Measurements from ENCODE around the gene COL4A2.

The COL4A2 gene

DNA sequence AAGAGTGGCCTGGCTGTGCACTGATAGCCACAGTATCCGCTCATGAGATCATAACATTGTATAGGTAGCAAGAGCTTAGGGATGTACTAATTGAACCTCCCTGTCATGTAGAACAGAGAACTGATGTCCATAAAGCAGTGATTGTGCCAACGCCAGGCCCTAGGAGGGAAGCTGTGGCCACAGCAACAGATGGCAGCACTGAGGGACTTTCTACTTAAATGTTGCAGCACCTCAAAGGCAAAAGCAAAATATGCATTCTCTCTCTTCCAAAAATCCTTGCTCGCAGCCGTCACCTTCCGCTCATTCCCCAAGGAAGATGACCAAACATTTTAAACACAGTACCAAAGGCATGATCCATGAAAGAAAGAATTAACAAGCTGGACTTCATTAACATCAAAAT lies 32.4 kb upstream of the COL4A2 start:
- TF ChIP-seq, protein P1, sequence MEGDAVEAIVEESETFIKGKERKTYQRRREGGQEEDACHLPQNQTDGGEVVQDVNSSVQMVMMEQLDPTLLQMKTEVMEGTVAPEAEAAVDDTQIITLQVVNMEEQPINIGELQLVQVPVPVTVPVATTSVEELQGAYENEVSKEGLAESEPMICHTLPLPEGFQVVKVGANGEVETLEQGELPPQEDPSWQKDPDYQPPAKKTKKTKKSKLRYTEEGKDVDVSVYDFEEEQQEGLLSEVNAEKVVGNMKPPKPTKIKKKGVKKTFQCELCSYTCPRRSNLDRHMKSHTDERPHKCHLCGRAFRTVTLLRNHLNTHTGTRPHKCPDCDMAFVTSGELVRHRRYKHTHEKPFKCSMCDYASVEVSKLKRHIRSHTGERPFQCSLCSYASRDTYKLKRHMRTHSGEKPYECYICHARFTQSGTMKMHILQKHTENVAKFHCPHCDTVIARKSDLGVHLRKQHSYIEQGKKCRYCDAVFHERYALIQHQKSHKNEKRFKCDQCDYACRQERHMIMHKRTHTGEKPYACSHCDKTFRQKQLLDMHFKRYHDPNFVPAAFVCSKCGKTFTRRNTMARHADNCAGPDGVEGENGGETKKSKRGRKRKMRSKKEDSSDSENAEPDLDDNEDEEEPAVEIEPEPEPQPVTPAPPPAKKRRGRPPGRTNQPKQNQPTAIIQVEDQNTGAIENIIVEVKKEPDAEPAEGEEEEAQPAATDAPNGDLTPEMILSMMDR (IDR thresholded peaks at IDR 0.05; ENCODE audit: low read depth, low read length) = peak; percentile 52; the same call in 1 of the 2 replicates

DNA sequence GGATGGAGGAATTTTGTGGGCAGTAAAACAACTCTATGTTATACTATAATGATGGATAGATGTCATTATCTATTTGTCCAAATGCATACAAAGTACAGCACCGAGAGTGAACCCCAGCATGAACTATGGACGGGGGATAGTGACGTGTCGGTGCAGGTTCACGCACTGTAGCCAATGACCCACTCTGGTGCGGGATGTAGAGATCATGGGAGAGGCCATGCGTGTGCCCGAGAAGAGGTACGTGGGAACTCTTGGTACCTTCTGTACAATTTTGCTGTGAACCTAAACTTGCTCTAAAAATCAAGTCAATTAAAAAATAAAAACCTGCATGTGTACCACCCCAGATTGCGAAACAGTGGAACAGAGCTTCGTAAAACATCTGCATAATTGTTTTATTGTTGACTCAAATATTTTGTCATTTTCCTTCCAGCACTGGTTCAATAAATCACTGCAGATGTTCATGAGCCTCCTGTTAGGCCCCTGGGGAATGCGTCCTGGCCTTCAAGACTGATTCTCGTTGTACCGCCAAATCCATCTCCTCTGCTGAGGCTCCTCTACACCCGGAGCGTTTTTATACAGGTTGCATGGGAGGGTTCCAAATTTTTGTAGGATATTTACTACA lies 31.0 kb upstream of the COL4A2 start:
- Histone ChIP-seq H3K27me3 (ENCODE audit: insufficient read depth, low read depth, severe bottlenecking) (no peaks in the 10 kb centered on the region), H3K27ac (no peak overlapping the region), H3K4me3 (ENCODE audit: low read depth, low read length) (no peak overlapping the region), H3K36me3 (no peaks in the 10 kb centered on the region), H3K9me3 (ENCODE audit: severe bottlenecking) (no peaks in the 10 kb centered on the region)
- TF ChIP-seq, protein P1 (IDR thresholded peaks at IDR 0.05; ENCODE audit: low read depth, low read length) = no peak
- no peak for DNase-seq

More for the DNA sequence above, 32.4 kb upstream of the COL4A2 start:
- DNase-seq = no peak
- no peaks in the 10 kb centered on the region for H3K27me3 ChIP-seq (ENCODE audit: insufficient read depth, low read depth, severe bottlenecking)
- no peaks in the 10 kb centered on the region for H3K36me3 ChIP-seq
- no peak overlapping the region for H3K4me3 ChIP-seq (ENCODE audit: low read depth, low read length)
- no peak overlapping the region for H3K27ac ChIP-seq
- no peaks in the 10 kb centered on the region for H3K9me3 ChIP-seq (ENCODE audit: severe bottlenecking)

DNA sequence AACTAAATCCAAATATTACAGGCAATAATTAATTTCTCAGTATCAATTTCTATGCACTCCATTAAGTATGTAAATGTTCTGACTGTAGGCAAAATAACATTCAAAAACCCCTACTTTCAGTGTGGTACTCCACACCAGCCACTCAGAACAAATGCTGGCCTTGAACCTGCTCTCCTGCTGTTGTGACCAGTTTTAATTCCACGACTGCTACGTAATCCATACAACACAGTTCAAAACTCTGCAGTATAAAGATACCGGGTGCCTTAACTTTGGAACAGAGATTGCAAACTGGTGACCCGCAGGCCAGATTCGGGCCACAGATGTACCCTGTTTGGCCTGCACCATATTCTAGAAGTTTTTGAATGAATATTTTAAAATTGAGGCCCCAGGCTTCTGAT lies 30.5 kb upstream of the COL4A2 start:
- H3K27me3 ChIP-seq (ENCODE audit: insufficient read depth, low read depth, severe bottlenecking) = no peaks in the 10 kb centered on the region
- H3K36me3 ChIP-seq = no peaks in the 10 kb centered on the region
- TF ChIP-seq, protein P1 (IDR thresholded peaks at IDR 0.05; ENCODE audit: low read depth, low read length) = no peak
- H3K27ac ChIP-seq = no peak overlapping the region
- H3K9me3 ChIP-seq (ENCODE audit: severe bottlenecking) = no peaks in the 10 kb centered on the region
- DNase-seq = no peak
- H3K4me3 ChIP-seq (ENCODE audit: low read depth, low read length) = no peak overlapping the region

DNA sequence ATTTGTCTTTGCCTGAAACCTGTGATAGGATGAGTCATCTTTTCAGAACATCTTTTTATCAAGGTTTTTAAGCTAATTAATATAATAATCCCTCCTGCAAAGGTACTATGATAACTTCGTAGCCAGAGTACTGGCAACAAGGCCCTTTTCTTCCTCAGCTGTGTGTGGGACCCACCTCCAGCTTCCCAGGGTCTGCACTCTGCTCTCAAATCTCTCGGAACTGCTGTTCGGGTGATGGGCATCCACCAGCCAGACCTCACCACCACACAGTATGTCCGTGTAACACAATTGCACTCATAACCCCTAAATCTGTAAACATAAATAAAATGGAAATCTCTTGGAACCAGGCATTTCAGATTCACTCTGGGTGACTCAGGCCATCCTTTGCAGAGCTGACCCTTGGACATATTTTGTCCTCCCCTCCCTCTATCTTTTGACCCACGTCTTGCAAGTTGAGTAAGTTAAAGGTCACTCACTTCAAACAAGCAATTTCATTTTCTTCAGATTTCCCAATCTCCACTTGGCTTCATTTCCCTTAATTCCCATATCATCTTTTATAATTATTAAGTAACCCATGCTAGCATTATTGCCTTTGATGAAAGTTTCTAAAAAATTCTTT lies 29.6 kb upstream of the COL4A2 start:
- Histone ChIP-seq H3K27me3 (ENCODE audit: insufficient read depth, low read depth, severe bottlenecking) (no peaks in the 10 kb centered on the region), H3K27ac (no peak overlapping the region), H3K36me3 (no peaks in the 10 kb centered on the region), H3K9me3 (ENCODE audit: severe bottlenecking) (no peaks in the 10 kb centered on the region), H3K4me3 (ENCODE audit: low read depth, low read length) (no peak overlapping the region)
- no peak for DNase-seq
- TF ChIP-seq, protein P1 (IDR thresholded peaks at IDR 0.05; ENCODE audit: low read depth, low read length) = no peak

DNA sequence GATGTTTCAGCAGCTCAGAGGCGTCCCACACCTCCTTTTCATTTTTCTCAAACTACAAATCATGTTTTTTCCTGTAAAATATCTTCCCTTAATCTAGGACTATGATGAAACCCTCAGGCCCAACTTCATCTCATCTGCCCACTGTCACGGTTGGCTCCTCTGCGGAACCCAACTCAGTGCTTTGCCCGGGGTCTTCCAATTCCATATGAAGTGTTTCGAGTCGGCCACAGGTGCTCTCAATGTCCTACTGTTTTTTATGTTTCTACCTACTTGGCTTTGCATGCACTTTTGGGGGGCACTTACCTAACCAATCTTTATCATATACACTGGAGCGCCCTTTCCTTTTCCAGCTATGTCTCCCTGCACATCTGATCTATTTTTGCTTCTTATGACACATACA lies 28.2 kb upstream of the COL4A2 start:
- TF ChIP-seq, protein P1 (IDR thresholded peaks at IDR 0.05; ENCODE audit: low read depth, low read length) = no peak
- no peak overlapping the region for H3K27ac ChIP-seq
- H3K36me3 ChIP-seq = no peaks in the 10 kb centered on the region
- no peak for DNase-seq
- H3K9me3 ChIP-seq (ENCODE audit: severe bottlenecking) = no peaks in the 10 kb centered on the region
- H3K27me3 ChIP-seq (ENCODE audit: insufficient read depth, low read depth, severe bottlenecking) = no peaks in the 10 kb centered on the region
- H3K4me3 ChIP-seq (ENCODE audit: low read depth, low read length) = no peak overlapping the region

DNA sequence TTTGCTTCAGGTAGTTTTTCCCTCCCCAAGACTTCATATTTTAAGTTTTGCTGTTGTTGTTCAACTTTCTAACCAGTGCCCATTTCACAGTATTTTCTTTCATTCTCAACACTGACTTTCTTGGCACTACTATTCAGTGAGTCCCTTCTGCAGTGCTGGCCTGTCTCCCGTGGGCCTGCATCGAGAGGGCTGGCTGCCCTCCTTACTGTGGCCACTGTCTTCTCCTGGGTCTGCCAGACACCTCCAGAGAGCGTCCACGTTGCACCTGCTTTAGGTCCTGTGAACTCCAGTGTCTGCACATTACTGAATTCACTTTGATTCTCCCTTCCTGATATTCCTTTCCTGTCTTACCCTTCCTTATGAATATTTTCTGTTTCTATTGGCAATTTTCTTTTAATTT lies 27.4 kb upstream of the COL4A2 start:
- DNase-seq = no peak
- Histone ChIP-seq H3K4me3 (ENCODE audit: low read depth, low read length) (no peak overlapping the region), H3K9me3 (ENCODE audit: severe bottlenecking) (no peaks in the 10 kb centered on the region), H3K36me3 (no peaks in the 10 kb centered on the region), H3K27ac (no peak overlapping the region), H3K27me3 (ENCODE audit: insufficient read depth, low read depth, severe bottlenecking) (no peaks in the 10 kb centered on the region)
- TF ChIP-seq, protein P1 (IDR thresholded peaks at IDR 0.05; ENCODE audit: low read depth, low read length) = no peak

Data from WERI-Rb-1 (cell line).